ENCODE data around the gene ZBTB48.

Gene ZBTB48

DNA sequence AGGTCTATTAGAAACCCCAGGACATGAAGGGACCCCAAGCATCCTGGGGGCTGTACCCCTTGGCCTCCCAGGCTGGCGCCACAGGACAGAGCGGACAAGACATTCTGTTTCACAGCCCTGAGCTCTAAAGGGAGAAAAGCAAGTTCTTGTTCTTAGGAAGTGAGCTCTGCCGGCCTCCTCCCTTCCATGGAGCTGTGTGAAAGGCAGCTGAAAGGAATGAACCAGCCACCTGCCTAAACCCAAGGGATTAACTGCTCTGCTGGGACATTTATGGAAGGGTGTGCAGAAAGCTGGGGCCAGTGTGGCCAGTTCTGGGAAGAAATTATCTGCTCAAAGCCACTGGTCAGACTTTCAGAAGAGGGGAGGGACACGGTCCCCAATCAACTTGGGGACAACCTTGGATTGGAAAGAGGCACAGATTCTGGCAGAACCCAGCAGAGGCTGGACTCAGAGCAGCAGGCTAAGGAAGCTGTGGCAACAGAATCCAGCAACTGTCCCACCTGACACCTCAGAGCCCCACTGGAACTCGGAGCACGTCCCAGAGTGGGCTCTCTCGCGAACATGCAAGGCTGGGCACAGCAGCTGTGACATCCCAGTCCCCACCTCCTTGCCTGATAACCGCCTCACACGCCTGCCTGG, 20.7 kb downstream of the ZBTB48 start:
- peak overlapping the region; percentile 56 for H3K4me3 ChIP-seq (ENCODE audit: insufficient read depth, low read length, poor library complexity, severe bottlenecking)
- no peaks in the 10 kb centered on the region for H3K36me3 ChIP-seq (ENCODE audit: low read length)
- H4K20me1 ChIP-seq (ENCODE audit: low read depth, low read length) = no peaks in the 10 kb centered on the region
- no peak overlapping the region for H3K27ac ChIP-seq (ENCODE audit: low read depth, low read length)
- H3K4me2 ChIP-seq (ENCODE audit: low read depth, low read length, poor library complexity, severe bottlenecking) = peak overlapping the region; percentile 80
- no peaks in the 10 kb centered on the region for H3K9me3 ChIP-seq (ENCODE audit: insufficient read depth, low read length)
- H3K27me3 ChIP-seq (ENCODE audit: low read length) = no peaks in the 10 kb centered on the region
- peaks cover 10% of the 10 kb centered on the region; the same call in 1 of the 2 replicates for H3F3A ChIP-seq (ENCODE audit: insufficient read depth)
- H2AFZ ChIP-seq (ENCODE audit: low read depth, low read length, severe bottlenecking) = no peak overlapping the region
- TF ChIP-seq CTCF (IDR thresholded peaks at IDR 0.05; ENCODE audit: insufficient read depth, low read length, poor library complexity, severe bottlenecking) = no peak
- no peak for TF ChIP-seq EZH2phosphoT487 (conservative IDR thresholded peaks at IDR 0.05; ENCODE audit: low read length)
- peak overlapping the region; percentile 63 for H3K9ac ChIP-seq (ENCODE audit: low read length)
- H3K9me2 ChIP-seq (replicated peaks; ENCODE audit: insufficient read depth, low read length) = no peaks in the 10 kb centered on the region
- H3K79me2 ChIP-seq (ENCODE audit: insufficient read depth, low read length) = no peaks in the 10 kb centered on the region

DNA sequence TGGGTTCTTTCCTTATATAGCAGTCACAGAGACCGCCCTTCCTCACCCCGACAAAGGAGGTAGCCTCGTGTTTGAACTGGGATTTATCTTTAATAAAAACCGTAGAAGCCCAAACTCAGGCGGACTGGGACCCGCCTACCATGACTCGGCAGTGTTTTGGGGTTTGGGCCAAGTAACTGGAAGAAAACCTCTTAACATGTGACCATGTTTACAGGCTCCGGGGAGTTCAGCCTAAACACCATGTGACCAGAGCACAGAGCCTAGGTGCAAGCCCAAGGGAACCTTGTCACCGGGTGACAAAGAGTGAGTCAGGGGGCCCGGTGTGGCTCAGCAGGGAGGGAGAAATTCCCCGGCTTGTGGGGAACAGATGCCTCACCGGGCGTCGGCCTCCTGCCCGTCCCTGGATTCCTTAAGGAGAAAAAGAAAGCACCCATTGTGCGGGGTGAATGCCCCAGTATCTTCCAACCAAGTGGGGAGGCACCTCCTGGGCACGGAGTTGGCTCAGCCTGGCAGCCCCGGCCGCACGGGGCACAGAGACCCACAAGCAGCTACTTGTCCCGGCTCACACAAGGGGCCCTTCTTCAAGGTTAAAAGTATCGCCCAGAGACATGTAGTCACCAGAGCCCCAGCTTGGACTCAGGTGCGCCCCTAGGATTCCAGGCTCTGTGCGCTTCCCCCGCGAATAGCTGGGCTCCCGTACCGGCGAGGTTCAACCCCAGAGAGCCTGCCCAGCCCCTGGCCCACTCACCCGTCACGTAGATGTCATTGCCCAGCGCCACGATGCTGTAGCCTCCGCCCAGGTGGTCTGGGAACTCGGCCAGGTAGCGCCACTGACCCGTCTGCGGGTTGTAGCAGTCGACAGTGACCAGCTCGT, 21.5 kb downstream of the ZBTB48 start:
- Histone ChIP-seq H4K20me1 (ENCODE audit: low read depth, low read length) (no peaks in the 10 kb centered on the region), H3K4me3 (ENCODE audit: insufficient read depth, low read length, poor library complexity, severe bottlenecking) (peak overlapping the region; percentile 56)

DNA sequence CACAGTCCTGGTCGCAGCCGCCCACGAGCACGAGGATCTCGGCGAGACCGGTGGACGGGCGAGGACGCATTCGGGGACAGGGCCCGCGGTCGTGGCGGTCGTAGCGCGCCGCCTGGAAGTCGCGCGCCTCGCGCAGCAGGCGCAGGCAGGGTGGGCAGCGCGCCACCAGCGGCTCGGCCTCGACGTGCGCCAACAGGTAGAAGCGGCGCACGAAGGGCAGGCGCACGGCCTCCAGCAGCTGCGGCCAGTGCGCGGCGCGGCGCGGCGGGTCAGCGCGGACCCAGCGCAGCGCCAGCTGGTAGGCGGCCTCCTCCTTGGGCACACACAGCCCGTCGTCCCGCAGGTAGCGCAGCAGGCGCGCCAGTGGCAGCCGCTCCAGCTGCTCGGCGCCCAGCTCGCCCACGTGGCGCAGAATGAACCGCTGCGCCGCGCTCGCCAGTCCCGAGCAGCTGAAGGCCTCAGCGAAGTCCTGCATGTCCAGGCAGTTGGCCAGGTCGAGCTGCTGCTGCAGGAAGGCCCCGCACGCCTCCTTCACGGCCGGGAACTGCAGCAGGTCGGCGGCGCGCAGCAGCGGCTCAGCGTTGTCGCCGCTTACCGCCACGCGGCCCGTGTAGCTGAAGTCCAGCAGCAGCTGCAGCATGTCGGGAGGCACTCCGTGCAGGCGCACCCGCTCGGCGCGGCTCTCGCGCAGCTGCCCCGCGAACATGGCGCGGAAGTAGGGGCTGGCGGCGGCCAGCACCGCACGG, 22.3 kb downstream of the ZBTB48 start:
- H3K36me3 ChIP-seq (ENCODE audit: low read length) = no peaks in the 10 kb centered on the region
- peaks cover 10% of the 10 kb centered on the region; the same call in 1 of the 2 replicates for H3F3A ChIP-seq (ENCODE audit: insufficient read depth)
- H3K79me2 ChIP-seq (ENCODE audit: insufficient read depth, low read length) = no peaks in the 10 kb centered on the region
- no peaks in the 10 kb centered on the region for H3K9me2 ChIP-seq (replicated peaks; ENCODE audit: insufficient read depth, low read length)
- H4K20me1 ChIP-seq (ENCODE audit: low read depth, low read length) = no peaks in the 10 kb centered on the region
- H3K9ac ChIP-seq (ENCODE audit: low read length) = peak overlapping the region; percentile 63
- H3K4me3 ChIP-seq (ENCODE audit: insufficient read depth, low read length, poor library complexity, severe bottlenecking) = peak overlapping the region; percentile 56
- H3K27ac ChIP-seq (ENCODE audit: low read depth, low read length) = no peak overlapping the region
- no peaks in the 10 kb centered on the region for H3K9me3 ChIP-seq (ENCODE audit: insufficient read depth, low read length)
- no peak for TF ChIP-seq EZH2phosphoT487 (conservative IDR thresholded peaks at IDR 0.05; ENCODE audit: low read length)
- no peak for TF ChIP-seq CTCF (IDR thresholded peaks at IDR 0.05; ENCODE audit: insufficient read depth, low read length, poor library complexity, severe bottlenecking)
- H3K4me2 ChIP-seq (ENCODE audit: low read depth, low read length, poor library complexity, severe bottlenecking) = peak overlapping the region; percentile 80
- no peaks in the 10 kb centered on the region for H3K27me3 ChIP-seq (ENCODE audit: low read length)
- peak overlapping the region; percentile 93 for H2AFZ ChIP-seq (ENCODE audit: low read depth, low read length, severe bottlenecking)

More for the DNA sequence above, 21.5 kb downstream of the ZBTB48 start:
- Histone ChIP-seq H3K36me3 (ENCODE audit: low read length) (no peaks in the 10 kb centered on the region), H3K27me3 (ENCODE audit: low read length) (no peaks in the 10 kb centered on the region), H3K9me3 (ENCODE audit: insufficient read depth, low read length) (no peaks in the 10 kb centered on the region), H3K9me2 (replicated peaks; ENCODE audit: insufficient read depth, low read length) (no peaks in the 10 kb centered on the region), H3K27ac (ENCODE audit: low read depth, low read length) (no peak overlapping the region), H3K79me2 (ENCODE audit: insufficient read depth, low read length) (no peaks in the 10 kb centered on the region), H2AFZ (ENCODE audit: low read depth, low read length, severe bottlenecking) (peak overlapping the region; percentile 93), H3F3A (ENCODE audit: insufficient read depth) (peaks cover 10% of the 10 kb centered on the region; the same call in 1 of the 2 replicates), H3K9ac (ENCODE audit: low read length) (peak overlapping the region; percentile 63), H3K4me2 (ENCODE audit: low read depth, low read length, poor library complexity, severe bottlenecking) (peak overlapping the region; percentile 80)
- TF ChIP-seq EZH2phosphoT487 (conservative IDR thresholded peaks at IDR 0.05; ENCODE audit: low read length) (no peak), CTCF (IDR thresholded peaks at IDR 0.05; ENCODE audit: insufficient read depth, low read length, poor library complexity, severe bottlenecking) (peak; percentile 9)

Data from SU-DHL-6 (cell line).